Measurements from ENCODE around the gene ASB5. TPM values are rescaled to one million over a fixed set of nuclear protein-coding genes. Genes with fewer than 3 reads are reported as not detected.

ASB5 gene
- total and polyA plus RNA-seq, 2 of the 8 experiments (the other 6 are each of a cell fraction or from before 2014, with no cell fraction given), result 0.02 TPM; not detected in 1

DNA sequence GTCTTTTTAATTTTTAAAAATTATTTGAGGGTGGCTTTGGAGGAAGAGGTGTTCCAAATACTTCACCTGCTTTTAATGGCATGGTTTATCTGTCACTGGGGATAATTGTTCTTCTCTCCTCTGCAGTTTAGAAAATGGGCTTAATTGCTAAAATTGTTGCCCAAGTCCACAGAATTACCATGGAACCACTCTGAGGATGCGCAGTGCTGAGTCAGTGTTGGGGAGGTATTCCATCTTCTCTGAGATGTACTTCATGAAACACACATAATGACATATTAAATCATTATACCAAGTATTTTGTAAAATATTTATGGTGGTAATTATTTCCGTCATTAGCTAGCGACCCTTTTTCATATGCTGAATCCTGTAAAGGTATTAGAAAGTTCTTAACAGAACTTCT, 8.0 kb downstream of the ASB5 start:
- H2BK15ac ChIP-seq (ENCODE audit: low read length), result no peak overlapping the region
- no peaks in the 10 kb centered on the region for H4K20me1 ChIP-seq (replicated peaks in 1 of 2; ENCODE audit: control insufficient read depth in 1 of 2, insufficient read depth in 2 of 2, low read length in 2 of 2)
- H2AK5ac ChIP-seq (ENCODE audit: low read depth, low read length), result no peak overlapping the region
- ChIA-PET POLR2A (ENCODE audit: partially characterized antibody) (no interaction called here), CTCF (ENCODE audit: partially characterized antibody) (interaction anchor here (1.3 to 2.5 kb wide), 2 partner anchors 11 to 13 kb away, joined by 3 to 5 read pairs; no protein-coding TSS in a partner anchor)
- H3K4me2 ChIP-seq (ENCODE audit: insufficient read depth in 1 of 2, low read depth in 2 of 2, low read length in 2 of 2), result no peak overlapping the region
- no peak overlapping the region for H2AFZ ChIP-seq (ENCODE audit: low read length)
- H3K56ac ChIP-seq (replicated peaks; ENCODE audit: insufficient read length, low read depth, low read length), result no peak overlapping the region
- no peak for FAIRE-seq
- H4K8ac ChIP-seq (ENCODE audit: extremely low read depth, insufficient read depth, low read length), result no peak overlapping the region
- H3K4me3 ChIP-seq (ENCODE audit: extremely low read depth in 1 of 4, insufficient read depth in 2 of 4, low read depth in 3 of 4, low read length in 4 of 4), result no peak overlapping the region
- H3K9me3 ChIP-seq (ENCODE audit: insufficient read depth in 2 of 2, low read depth in 1 of 2, low read length in 1 of 2), result no peaks in the 10 kb centered on the region
- no peak for DNase-seq (ENCODE audit: low read depth in 1 of 2, low spot score in 2 of 2)
- no peak overlapping the region for H3K4ac ChIP-seq (replicated peaks; ENCODE audit: insufficient read length, low read depth, low read length)
- H4K91ac ChIP-seq (replicated peaks; ENCODE audit: insufficient read length, low read length), result no peak overlapping the region
- no peak overlapping the region for H2BK12ac ChIP-seq (ENCODE audit: low read depth, low read length)
- no peak overlapping the region for H3K27ac ChIP-seq (ENCODE audit: low read depth, low read length)
- no peak overlapping the region for H2BK5ac ChIP-seq (ENCODE audit: low read depth, low read length)
- H3K9ac ChIP-seq (replicated peaks in 1 of 4; ENCODE audit: extremely low read depth in 1 of 4, low read depth in 3 of 4, low read length in 3 of 4), result no peak overlapping the region
- no peaks in the 10 kb centered on the region for H3K79me2 ChIP-seq (ENCODE audit: control insufficient read depth in 1 of 2, insufficient read depth in 2 of 2, low read length in 2 of 2)
- H3K36me3 ChIP-seq (ENCODE audit: control insufficient read depth in 2 of 4, insufficient read depth in 4 of 4, low read length in 3 of 4), result no peaks in the 10 kb centered on the region
- H3K18ac ChIP-seq (ENCODE audit: extremely low read depth, low read length), result no peak overlapping the region
- no peaks in the 10 kb centered on the region for H3K27me3 ChIP-seq (replicated peaks in 1 of 4; ENCODE audit: control insufficient read depth in 3 of 4, extremely low read depth in 1 of 4, insufficient read depth in 3 of 4, low read length in 3 of 4)
- H3K23ac ChIP-seq (ENCODE audit: insufficient read length), result no peak overlapping the region
- WGBS, 2 experiments (ENCODE audit: extremely low coverage in 1 of 2, insufficient coverage in 1 of 2, insufficient read length in 1 of 2, insufficient replicate concordance in 2 of 2, low coverage in 1 of 2, low lambda C conversion rate in 2 of 2, missing lambda C conversion rate in 1 of 2), result 99% methylated on average over 3 of the region's 3 CpGs; no CpG with 5 or more reads in 1 of the 2 experiments
- H2BK20ac ChIP-seq (ENCODE audit: low read length), result no peak overlapping the region
- H3K14ac ChIP-seq (ENCODE audit: insufficient read length), result no peak overlapping the region
- no peaks in the 10 kb centered on the region for H3K23me2 ChIP-seq (ENCODE audit: low read depth, low read length)
- H3K79me1 ChIP-seq (ENCODE audit: low read depth, low read length), result no peaks in the 10 kb centered on the region
- no peak overlapping the region for H4K5ac ChIP-seq (ENCODE audit: insufficient read length, low read depth, low read length)
- no peaks in the 10 kb centered on the region for H3K4me1 ChIP-seq (replicated peaks in 1 of 4; ENCODE audit: control insufficient read depth in 3 of 4, insufficient read depth in 4 of 4, low read length in 3 of 4)
- H2BK120ac ChIP-seq (replicated peaks; ENCODE audit: low read depth, low read length), result no peak overlapping the region
- TF ChIP-seq TAF1 (IDR thresholded peaks at IDR 0.05; ENCODE audit: low read depth, low read length) (no peak), GABPA (IDR thresholded peaks at IDR 0.05; ENCODE audit: borderline replicate concordance, insufficient read depth, low read length) (no peak), RXRA (IDR thresholded peaks at IDR 0.05; ENCODE audit: insufficient read depth, low read depth, low read length) (no peak), ASH2L (IDR thresholded peaks at IDR 0.05; ENCODE audit: low read length) (no peak), BACH1 (IDR thresholded peaks at IDR 0.05; ENCODE audit: low read length) (no peak), SIN3A (conservative IDR thresholded peaks at IDR 0.05 in 1 of 2, IDR thresholded peaks at IDR 0.05 in 1 of 2; ENCODE audit: low read depth in 1 of 2, low read length in 2 of 2) (no peak), CBX8 (IDR thresholded peaks at IDR 0.05; ENCODE audit: borderline replicate concordance, low read depth, low read length) (no peak), KDM5A (IDR thresholded peaks at IDR 0.05; ENCODE audit: low read length) (no peak), SP4 (IDR thresholded peaks at IDR 0.05; ENCODE audit: low read length) (no peak), BRCA1 (IDR thresholded peaks at IDR 0.05; ENCODE audit: low read depth, low read length) (no peak), CHD2 (IDR thresholded peaks at IDR 0.05; ENCODE audit: low read length) (no peak), RFX5 (IDR thresholded peaks at IDR 0.05; ENCODE audit: borderline replicate concordance, low read depth, low read length) (no peak), CBX5 (IDR thresholded peaks at IDR 0.05; ENCODE audit: low read depth, low read length) (no peak), FOSL1 (IDR thresholded peaks at IDR 0.05; ENCODE audit: insufficient read depth, low read depth, low read length) (no peak), SIX5 (IDR thresholded peaks at IDR 0.05; ENCODE audit: low read depth, low read length) (no peak), POLR2A (IDR thresholded peaks at IDR 0.05; ENCODE audit: control extremely low read depth in 1 of 2, low read depth in 2 of 2, low read length in 2 of 2) (no peak), JUN (IDR thresholded peaks at IDR 0.05; ENCODE audit: low read depth, low read length) (no peak)

Data from H1 (cell line).